ENCODE data around the gene CD47. TPM values are rescaled to one million over a fixed set of nuclear protein-coding genes. Genes with fewer than 3 reads are reported as not detected.

The CD47 gene
- total and polyA plus RNA-seq, 10 of the 15 experiments (the other 5 are each of a cell fraction or from before 2014, with no cell fraction given), result 22.9 to 175 (median 81.1) TPM

DNA sequence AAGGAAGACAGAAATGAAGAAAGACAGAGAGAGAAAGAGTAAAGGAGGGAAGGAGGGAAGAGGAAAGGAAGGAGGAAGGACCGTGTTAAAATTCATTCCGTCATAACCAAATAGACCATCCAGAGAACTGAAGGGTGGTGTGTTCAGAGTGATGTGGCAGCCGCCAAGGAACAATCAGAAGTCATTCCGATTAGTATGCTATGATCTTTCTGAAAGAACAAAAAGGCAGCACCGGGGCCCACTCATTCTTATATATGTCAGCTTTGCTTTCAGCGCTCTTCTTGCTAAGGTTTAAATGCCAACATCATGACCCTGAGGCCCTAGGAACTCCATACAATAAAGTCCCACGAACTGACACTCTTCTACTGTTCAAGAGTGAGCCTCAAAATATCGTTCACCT is 78.5 kb downstream of the CD47 start (continued):
- TF ChIP-seq PRDM15 (CRISPR knock-in tag; IDR thresholded peaks at IDR 0.05) (no peak), FOXK2 (IDR thresholded peaks at IDR 0.05) (no peak), BMI1 (IDR thresholded peaks at IDR 0.05; ENCODE audit: borderline replicate concordance) (no peak), STAT3 (IDR thresholded peaks at IDR 0.05; ENCODE audit: low read depth, low read length) (no peak), CBFB (IDR thresholded peaks at IDR 0.05; ENCODE audit: low read depth) (no peak), MXI1 (IDR thresholded peaks at IDR 0.05; ENCODE audit: low read depth, low read length) (no peak)
- TF ChIP-seq, protein P1, sequence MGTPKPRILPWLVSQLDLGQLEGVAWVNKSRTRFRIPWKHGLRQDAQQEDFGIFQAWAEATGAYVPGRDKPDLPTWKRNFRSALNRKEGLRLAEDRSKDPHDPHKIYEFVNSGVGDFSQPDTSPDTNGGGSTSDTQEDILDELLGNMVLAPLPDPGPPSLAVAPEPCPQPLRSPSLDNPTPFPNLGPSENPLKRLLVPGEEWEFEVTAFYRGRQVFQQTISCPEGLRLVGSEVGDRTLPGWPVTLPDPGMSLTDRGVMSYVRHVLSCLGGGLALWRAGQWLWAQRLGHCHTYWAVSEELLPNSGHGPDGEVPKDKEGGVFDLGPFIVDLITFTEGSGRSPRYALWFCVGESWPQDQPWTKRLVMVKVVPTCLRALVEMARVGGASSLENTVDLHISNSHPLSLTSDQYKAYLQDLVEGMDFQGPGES (IDR thresholded peaks at IDR 0.05), result no peak

DNA sequence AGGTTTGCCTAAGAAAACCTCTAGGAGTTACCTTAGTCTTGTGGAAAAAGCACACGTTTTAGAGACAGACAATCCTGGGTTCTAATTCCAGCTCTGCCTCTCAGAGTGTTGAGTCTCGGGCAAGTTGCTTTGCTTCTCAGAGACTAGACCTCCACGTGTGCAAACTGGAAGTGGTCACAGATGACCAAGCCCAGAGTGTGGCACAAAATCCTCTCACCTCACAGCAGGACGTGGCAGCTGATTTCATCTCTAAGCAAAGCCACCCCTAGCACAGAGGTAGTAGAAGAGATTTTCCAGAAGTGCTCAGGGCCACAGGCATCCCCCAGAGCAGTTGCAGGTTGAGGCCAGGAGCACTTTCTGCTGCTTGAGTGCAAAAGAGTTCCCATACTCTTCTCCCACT is 79.2 kb downstream of the CD47 start:
- ChIA-PET CTCF (no interaction called here), SMC1A (ENCODE audit: uncharacterized antibody, unreplicated experiment) (interaction anchor here (0.6 kb wide), 1 partner anchor 10 kb away, joined by 3 read pairs; no protein-coding TSS in a partner anchor), RAD21 (ENCODE audit: unreplicated experiment) (no interaction called here), POLR2A (no interaction called here)
- Histone ChIP-seq H3K4me1 (ENCODE audit: control insufficient read depth, insufficient read depth, low read length) (no peaks in the 10 kb centered on the region; the same call in 1 of the 2 replicates), H4K20me1 (ENCODE audit: control insufficient read depth, insufficient read depth) (no peaks in the 10 kb centered on the region), H3K9ac (ENCODE audit: control insufficient read depth, insufficient read depth, low read length) (no peak overlapping the region), H3K9me3 (replicated peaks; ENCODE audit: control insufficient read depth, insufficient read depth, low read length) (no peaks in the 10 kb centered on the region), H3K4me3 (no peak overlapping the region), H3K36me3 (ENCODE audit: control insufficient read depth in 2 of 2, insufficient read depth in 2 of 2, low read length in 1 of 2) (no peaks in the 10 kb centered on the region), H3K27ac (ENCODE audit: control insufficient read depth, insufficient read depth) (no peak overlapping the region), H2AFZ (ENCODE audit: control insufficient read depth, low read depth, low read length) (no peak overlapping the region), H3K27me3 (replicated peaks in 1 of 2; ENCODE audit: control insufficient read depth in 2 of 2, insufficient read depth in 2 of 2, low read length in 1 of 2) (no peaks in the 10 kb centered on the region), H3K79me2 (ENCODE audit: control insufficient read depth, insufficient read depth, low read length) (no peaks in the 10 kb centered on the region), H3K4me2 (ENCODE audit: control insufficient read depth, insufficient read depth) (no peak overlapping the region)
- no TSS peak for BruUV-seq (replicated peaks)
- TF ChIP-seq ZNF207 (IDR thresholded peaks at IDR 0.05; ENCODE audit: borderline replicate concordance) (no peak), EGR1 (IDR thresholded peaks at IDR 0.05; ENCODE audit: borderline replicate concordance in 1 of 2, low read depth in 2 of 2, low read length in 2 of 2) (no peak), POU2F2 (IDR thresholded peaks at IDR 0.05; ENCODE audit: borderline replicate concordance, low read depth, low read length) (no peak), HDAC2 (IDR thresholded peaks at IDR 0.05) (no peak), IRF5 (IDR thresholded peaks at IDR 0.05; ENCODE audit: borderline replicate concordance) (no peak), CREB1 (IDR thresholded peaks at IDR 0.05; ENCODE audit: low read depth) (no peak)
- 17% methylated on average over 4 of the region's 4 CpGs for WGBS (ENCODE audit: insufficient coverage, insufficient replicate concordance, low lambda C conversion rate, missing lambda C conversion rate)
- no peak for FAIRE-seq
- in situ Hi-C loops (cut with MboI), result no loop called here
- no peak for DNase-seq (ENCODE audit: low read depth, low spot score)
- ATAC-seq, result no peak
- intact Hi-C loops (cut with micrococcal nuclease; ENCODE audit: unreplicated experiment), result no loop called here
